HEK293 (cell line): ENCODE measurements around the gene NOP56.

Source experiments
- SCRT2 ChIP-seq: fragments of 450-650 bp; formaldehyde crosslinking; IDR thresholded peaks from 2 replicates; pipeline ENCODE4 v1.5.1; 2016; ENCODE audit warnings: missing biosample characterization, missing genetic modification characterization
- ZBTB21 ChIP-seq: fragments of 450-650 bp; formaldehyde crosslinking; IDR thresholded peaks from 2 replicates; pipeline ENCODE4 v1.5.1; 2017; ENCODE audit warnings: missing biosample characterization, missing genetic modification characterization
- ZBTB48 ChIP-seq: fragments of 450-650 bp; formaldehyde crosslinking; IDR thresholded peaks from 2 replicates; pipeline ENCODE4 v1.5.1; 2016; ENCODE audit warnings: missing biosample characterization, missing genetic modification characterization
- ZEB2 ChIP-seq: fragments of 450-650 bp; formaldehyde crosslinking; IDR thresholded peaks from 2 replicates; pipeline ENCODE4 v1.5.1; 2016; ENCODE audit warnings: missing biosample characterization, missing genetic modification characterization
- ZIC2 ChIP-seq: fragments of 450-650 bp; formaldehyde crosslinking; IDR thresholded peaks from 2 replicates; pipeline ENCODE4 v1.5.1; 2016; ENCODE audit warnings: missing biosample characterization, missing genetic modification characterization
- ZNF10 ChIP-seq: fragments of 450-650 bp; formaldehyde crosslinking; IDR thresholded peaks from 2 replicates; pipeline ENCODE4 v1.5.1; 2017; ENCODE audit warnings: missing biosample characterization, missing genetic modification characterization
- ZNF112 ChIP-seq: fragments of 450-650 bp; formaldehyde crosslinking; IDR thresholded peaks from 2 replicates; pipeline ENCODE4 v1.5.0; 2017; ENCODE audit warnings: missing biosample characterization, missing genetic modification characterization
- ZNF19 ChIP-seq: fragments of 450-650 bp; formaldehyde crosslinking; IDR thresholded peaks from 2 replicates; pipeline ENCODE4; 2016; ENCODE audit warnings: missing biosample characterization, missing genetic modification characterization, low read depth
- ZNF280C ChIP-seq: fragments of 450-650 bp; formaldehyde crosslinking; IDR thresholded peaks from 2 replicates; pipeline ENCODE4 v1.5.1; 2016; ENCODE audit warnings: missing biosample characterization, missing genetic modification characterization
- ZNF292 ChIP-seq: fragments of 450-650 bp; formaldehyde crosslinking; IDR thresholded peaks from 2 replicates; pipeline ENCODE4 v1.5.1; 2016; ENCODE audit warnings: low read depth, missing biosample characterization, missing genetic modification characterization, borderline replicate concordance
- ZNF366 ChIP-seq: fragments of 450-650 bp; formaldehyde crosslinking; conservative IDR thresholded peaks from 2 replicates; pipeline ENCODE4 v1.5.1; 2016; ENCODE audit warnings: missing biosample characterization, missing genetic modification characterization
- ZNF37A ChIP-seq: fragments of 450-650 bp; IDR thresholded peaks from 2 replicates; pipeline ENCODE4 v1.5.1; 2018; ENCODE audit warnings: missing biosample characterization, missing genetic modification characterization
- ZNF394 ChIP-seq: fragments of 450-650 bp; formaldehyde crosslinking; IDR thresholded peaks from 2 replicates; pipeline ENCODE4 v1.5.1; 2016; ENCODE audit warnings: missing biosample characterization, missing genetic modification characterization, mild to moderate bottlenecking, moderate library complexity, borderline replicate concordance
- ZNF398 ChIP-seq: fragments of 450-650 bp; formaldehyde crosslinking; IDR thresholded peaks from 2 replicates; pipeline ENCODE4 v1.5.1; 2017; ENCODE audit warnings: missing biosample characterization, missing genetic modification characterization
- ZNF416 ChIP-seq: fragments of 450-650 bp; formaldehyde crosslinking; IDR thresholded peaks from 2 replicates; pipeline ENCODE4 v1.5.1; 2016; ENCODE audit warnings: missing biosample characterization, missing genetic modification characterization
- ZNF571 ChIP-seq: fragments of 450-650 bp; formaldehyde crosslinking; IDR thresholded peaks from 2 replicates; pipeline ENCODE4 v1.5.0; 2017; ENCODE audit warnings: missing biosample characterization, missing genetic modification characterization
- ZNF621 ChIP-seq: fragments of 450-650 bp; formaldehyde crosslinking; IDR thresholded peaks from 2 replicates; pipeline ENCODE4 v1.5.1; 2017; ENCODE audit warnings: missing biosample characterization, missing genetic modification characterization
- ZNF624 ChIP-seq: fragments of 450-650 bp; formaldehyde crosslinking; IDR thresholded peaks from 2 replicates; pipeline ENCODE4 v1.5.1; 2017; ENCODE audit warnings: missing biosample characterization, missing genetic modification characterization
- ZNF785 ChIP-seq: fragments of 450-650 bp; formaldehyde crosslinking; IDR thresholded peaks from 2 replicates; pipeline ENCODE4 v1.5.1; 2016; ENCODE audit warnings: missing biosample characterization, missing genetic modification characterization
- ZSCAN23 ChIP-seq: fragments of 450-650 bp; formaldehyde crosslinking; IDR thresholded peaks from 2 replicates; pipeline ENCODE4 v1.5.1; 2016; ENCODE audit warnings: missing biosample characterization, missing genetic modification characterization
- TF ChIP-seq, protein P1 (sequence below): fragments of 450-650 bp; formaldehyde crosslinking; IDR thresholded peaks from 2 replicates; pipeline ENCODE4 v1.5.1; 2016; ENCODE audit warnings: missing biosample characterization, missing genetic modification characterization, borderline replicate concordance
- TF ChIP-seq, protein P2 (sequence below): fragments of 450-650 bp; formaldehyde crosslinking; IDR thresholded peaks from 2 replicates; pipeline ENCODE4 v1.5.1; 2016; ENCODE audit warnings: missing biosample characterization, missing genetic modification characterization
- TF ChIP-seq, protein P3 (sequence below): sonication (generic); formaldehyde crosslinking; IDR thresholded peaks from 2 replicates; pipeline ENCODE4 v1.8.1; 2022; ENCODE audit warnings: mild to moderate bottlenecking, moderate library complexity, missing genetic modification reagents
- TF ChIP-seq, protein P4 (sequence below): fragments of 450-650 bp; formaldehyde crosslinking; IDR thresholded peaks from 2 replicates; pipeline ENCODE4; 2016; ENCODE audit warnings: missing biosample characterization, missing genetic modification characterization

NOP56 gene

DNA sequence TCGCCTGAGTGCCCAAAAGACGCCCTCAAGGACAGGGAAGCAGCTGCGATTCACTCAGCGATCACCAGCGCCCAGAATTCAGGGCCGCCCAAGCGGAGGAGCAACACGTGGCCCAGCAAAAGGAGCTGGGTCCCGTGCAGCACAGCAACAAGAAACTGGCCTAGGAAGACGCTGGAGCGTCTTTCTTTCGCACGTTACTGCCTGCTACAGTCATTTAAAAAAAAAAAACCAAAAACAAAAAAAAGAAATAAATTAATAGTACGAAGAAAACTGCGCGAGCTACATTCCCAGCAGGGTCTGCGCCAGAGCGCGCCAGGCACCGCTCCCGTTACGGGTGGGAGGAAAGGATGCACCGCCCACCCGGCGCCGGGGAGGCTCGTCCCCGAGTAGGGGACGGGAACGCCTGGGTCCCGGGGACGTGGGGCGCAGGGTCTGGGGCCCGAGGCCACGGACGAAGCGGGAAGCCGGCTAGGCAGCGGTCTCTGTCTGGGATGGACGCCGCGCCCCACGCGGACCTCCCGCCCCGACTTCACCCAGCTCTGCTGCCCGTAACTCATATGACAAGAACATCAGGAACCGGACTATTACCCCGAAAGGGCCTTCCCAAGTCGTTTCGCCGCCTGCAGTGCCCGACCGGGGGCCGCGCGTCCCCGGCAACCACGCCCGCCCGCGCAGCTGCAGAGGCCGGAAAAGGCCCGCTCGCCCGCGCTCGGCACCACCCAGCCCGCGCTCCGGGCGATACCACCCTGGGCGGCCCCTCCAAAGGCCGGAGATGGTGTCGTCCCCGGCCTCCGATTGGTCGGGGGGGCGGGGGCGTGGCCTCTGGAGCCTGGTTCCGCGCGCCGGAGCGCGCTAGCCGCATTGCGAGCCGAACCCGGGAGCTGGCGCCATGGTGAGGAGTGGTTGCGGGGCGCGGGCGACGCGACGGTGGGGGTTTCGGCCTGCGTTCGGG lies at the start of gene NOP56 (continued):
- TF ChIP-seq, protein P1, sequence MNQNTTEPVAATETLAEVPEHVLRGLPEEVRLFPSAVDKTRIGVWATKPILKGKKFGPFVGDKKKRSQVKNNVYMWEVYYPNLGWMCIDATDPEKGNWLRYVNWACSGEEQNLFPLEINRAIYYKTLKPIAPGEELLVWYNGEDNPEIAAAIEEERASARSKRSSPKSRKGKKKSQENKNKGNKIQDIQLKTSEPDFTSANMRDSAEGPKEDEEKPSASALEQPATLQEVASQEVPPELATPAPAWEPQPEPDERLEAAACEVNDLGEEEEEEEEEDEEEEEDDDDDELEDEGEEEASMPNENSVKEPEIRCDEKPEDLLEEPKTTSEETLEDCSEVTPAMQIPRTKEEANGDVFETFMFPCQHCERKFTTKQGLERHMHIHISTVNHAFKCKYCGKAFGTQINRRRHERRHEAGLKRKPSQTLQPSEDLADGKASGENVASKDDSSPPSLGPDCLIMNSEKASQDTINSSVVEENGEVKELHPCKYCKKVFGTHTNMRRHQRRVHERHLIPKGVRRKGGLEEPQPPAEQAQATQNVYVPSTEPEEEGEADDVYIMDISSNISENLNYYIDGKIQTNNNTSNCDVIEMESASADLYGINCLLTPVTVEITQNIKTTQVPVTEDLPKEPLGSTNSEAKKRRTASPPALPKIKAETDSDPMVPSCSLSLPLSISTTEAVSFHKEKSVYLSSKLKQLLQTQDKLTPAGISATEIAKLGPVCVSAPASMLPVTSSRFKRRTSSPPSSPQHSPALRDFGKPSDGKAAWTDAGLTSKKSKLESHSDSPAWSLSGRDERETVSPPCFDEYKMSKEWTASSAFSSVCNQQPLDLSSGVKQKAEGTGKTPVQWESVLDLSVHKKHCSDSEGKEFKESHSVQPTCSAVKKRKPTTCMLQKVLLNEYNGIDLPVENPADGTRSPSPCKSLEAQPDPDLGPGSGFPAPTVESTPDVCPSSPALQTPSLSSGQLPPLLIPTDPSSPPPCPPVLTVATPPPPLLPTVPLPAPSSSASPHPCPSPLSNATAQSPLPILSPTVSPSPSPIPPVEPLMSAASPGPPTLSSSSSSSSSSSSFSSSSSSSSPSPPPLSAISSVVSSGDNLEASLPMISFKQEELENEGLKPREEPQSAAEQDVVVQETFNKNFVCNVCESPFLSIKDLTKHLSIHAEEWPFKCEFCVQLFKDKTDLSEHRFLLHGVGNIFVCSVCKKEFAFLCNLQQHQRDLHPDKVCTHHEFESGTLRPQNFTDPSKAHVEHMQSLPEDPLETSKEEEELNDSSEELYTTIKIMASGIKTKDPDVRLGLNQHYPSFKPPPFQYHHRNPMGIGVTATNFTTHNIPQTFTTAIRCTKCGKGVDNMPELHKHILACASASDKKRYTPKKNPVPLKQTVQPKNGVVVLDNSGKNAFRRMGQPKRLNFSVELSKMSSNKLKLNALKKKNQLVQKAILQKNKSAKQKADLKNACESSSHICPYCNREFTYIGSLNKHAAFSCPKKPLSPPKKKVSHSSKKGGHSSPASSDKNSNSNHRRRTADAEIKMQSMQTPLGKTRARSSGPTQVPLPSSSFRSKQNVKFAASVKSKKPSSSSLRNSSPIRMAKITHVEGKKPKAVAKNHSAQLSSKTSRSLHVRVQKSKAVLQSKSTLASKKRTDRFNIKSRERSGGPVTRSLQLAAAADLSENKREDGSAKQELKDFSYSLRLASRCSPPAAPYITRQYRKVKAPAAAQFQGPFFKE (tag by site-specific recombination) = no peak
- no peak for TF ChIP-seq ZNF112
- TF ChIP-seq ZNF292 (tag by site-specific recombination) = no peak
- no peak for TF ChIP-seq ZNF571 (tag by site-specific recombination)
- no peak for TF ChIP-seq ZNF280C
- peak; percentile 96 for TF ChIP-seq ZEB2 (tag by site-specific recombination)
- no peak for TF ChIP-seq ZNF416
- peak; percentile 99 for TF ChIP-seq SCRT2
- no peak for TF ChIP-seq ZNF624
- no peak for TF ChIP-seq ZNF394
- peak; percentile 62; the same call in 1 of the 2 replicates for TF ChIP-seq ZBTB48 (tag by site-specific recombination)
- TF ChIP-seq ZIC2 (tag by site-specific recombination) = peak; percentile 83
- no peak for TF ChIP-seq ZBTB21 (tag by site-specific recombination)
- TF ChIP-seq ZNF785 = no peak
- TF ChIP-seq ZNF366 (tag by site-specific recombination) = no peak; the same call in 1 of the 2 replicates
- TF ChIP-seq ZNF10 (tag by site-specific recombination) = peak; percentile 58
- TF ChIP-seq, protein P2, sequence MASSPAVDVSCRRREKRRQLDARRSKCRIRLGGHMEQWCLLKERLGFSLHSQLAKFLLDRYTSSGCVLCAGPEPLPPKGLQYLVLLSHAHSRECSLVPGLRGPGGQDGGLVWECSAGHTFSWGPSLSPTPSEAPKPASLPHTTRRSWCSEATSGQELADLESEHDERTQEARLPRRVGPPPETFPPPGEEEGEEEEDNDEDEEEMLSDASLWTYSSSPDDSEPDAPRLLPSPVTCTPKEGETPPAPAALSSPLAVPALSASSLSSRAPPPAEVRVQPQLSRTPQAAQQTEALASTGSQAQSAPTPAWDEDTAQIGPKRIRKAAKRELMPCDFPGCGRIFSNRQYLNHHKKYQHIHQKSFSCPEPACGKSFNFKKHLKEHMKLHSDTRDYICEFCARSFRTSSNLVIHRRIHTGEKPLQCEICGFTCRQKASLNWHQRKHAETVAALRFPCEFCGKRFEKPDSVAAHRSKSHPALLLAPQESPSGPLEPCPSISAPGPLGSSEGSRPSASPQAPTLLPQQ = peak; percentile 69
- no peak for TF ChIP-seq ZNF37A (tag by site-specific recombination)
- TF ChIP-seq, protein P3, sequence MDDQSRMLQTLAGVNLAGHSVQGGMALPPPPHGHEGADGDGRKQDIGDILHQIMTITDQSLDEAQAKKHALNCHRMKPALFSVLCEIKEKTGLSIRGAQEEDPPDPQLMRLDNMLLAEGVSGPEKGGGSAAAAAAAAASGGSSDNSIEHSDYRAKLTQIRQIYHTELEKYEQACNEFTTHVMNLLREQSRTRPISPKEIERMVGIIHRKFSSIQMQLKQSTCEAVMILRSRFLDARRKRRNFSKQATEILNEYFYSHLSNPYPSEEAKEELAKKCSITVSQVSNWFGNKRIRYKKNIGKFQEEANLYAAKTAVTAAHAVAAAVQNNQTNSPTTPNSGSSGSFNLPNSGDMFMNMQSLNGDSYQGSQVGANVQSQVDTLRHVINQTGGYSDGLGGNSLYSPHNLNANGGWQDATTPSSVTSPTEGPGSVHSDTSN (CRISPR knock-in tag) = no peak
- TF ChIP-seq, protein P4, sequence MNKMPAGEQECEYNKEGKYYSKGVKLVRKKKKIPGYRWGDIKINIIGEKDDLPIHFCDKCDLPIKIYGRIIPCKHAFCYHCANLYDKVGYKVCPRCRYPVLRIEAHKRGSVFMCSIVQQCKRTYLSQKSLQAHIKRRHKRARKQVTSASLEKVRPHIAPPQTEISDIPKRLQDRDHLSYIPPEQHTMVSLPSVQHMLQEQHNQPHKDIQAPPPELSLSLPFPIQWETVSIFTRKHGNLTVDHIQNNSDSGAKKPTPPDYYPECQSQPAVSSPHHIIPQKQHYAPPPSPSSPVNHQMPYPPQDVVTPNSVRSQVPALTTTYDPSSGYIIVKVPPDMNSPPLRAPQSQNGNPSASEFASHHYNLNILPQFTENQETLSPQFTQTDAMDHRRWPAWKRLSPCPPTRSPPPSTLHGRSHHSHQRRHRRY (tag by site-specific recombination) = no peak
- no peak for TF ChIP-seq ZNF19 (tag by site-specific recombination)
- 0 out of 2 replicates have a peak, but pooled peaks have one; percentile 38 for TF ChIP-seq ZSCAN23
- TF ChIP-seq ZNF398 = no peak
- TF ChIP-seq ZNF621 (tag by site-specific recombination) = no peak
